ENCODE data around the gene ERN1. TPM values are rescaled to one million over a fixed set of nuclear protein-coding genes. Genes with fewer than 3 reads are reported as not detected.

Gene ERN1
- total and polyA plus RNA-seq, 2 of the 13 experiments (the other 11 are each of a cell fraction or from before 2014, with no cell fraction given): 6.0 to 12.7 TPM

DNA sequence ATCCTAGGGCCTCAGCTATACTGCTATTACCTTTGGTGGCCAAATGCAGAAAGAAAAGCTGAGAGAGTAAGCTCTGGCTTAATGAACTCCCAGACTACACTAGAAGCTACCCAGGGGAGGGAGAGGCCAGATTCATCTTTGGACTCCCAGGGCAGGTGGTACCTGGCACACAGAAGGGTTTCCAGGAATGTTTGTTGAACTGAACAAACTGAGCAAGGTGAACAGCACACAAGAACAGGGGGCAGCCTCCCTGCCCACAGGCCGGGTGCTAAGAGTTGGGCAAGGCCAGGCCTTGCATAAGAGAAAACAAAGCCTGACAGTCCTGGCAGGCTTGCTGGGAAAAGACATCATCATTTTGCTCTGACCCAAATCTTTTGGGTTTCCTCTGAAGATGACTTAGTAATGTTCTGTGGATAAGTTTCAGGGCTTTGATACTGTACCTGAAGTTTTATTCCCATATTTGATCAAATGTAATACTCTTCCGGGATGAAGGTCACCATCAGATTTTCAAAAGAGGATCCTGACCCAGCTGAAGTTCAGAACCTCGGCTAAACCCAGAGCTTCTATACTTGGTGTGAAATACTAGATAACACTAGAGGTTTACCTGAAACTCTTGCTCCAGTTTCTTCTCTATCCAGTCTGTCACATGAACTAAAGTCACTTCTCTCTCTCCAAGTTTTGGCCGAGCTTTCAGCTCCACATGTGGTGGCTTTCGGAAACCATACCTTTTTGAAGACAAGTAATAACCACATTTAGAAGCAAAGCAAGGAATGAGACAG is 20.5 kb upstream of the ERN1 start (continued):
- TF ChIP-seq CTCF (CRISPR knock-in tag; IDR thresholded peaks at IDR 0.05) (peak; percentile 52), ZBTB46 (CRISPR knock-in tag; IDR thresholded peaks at IDR 0.05; ENCODE audit: borderline replicate concordance) (no peak), ZNF792 (CRISPR knock-in tag; IDR thresholded peaks at IDR 0.05) (peak; percentile 98), ZNF747 (CRISPR knock-in tag; IDR thresholded peaks at IDR 0.05; ENCODE audit: borderline replicate concordance) (peak; percentile 93; the same call in 1 of the 2 replicates), ZBTB3 (CRISPR knock-in tag; IDR thresholded peaks at IDR 0.05; ENCODE audit: borderline replicate concordance, low read depth) (peak; percentile 82; the same call in 1 of the 2 replicates), ZNF101 (CRISPR knock-in tag; IDR thresholded peaks at IDR 0.05; ENCODE audit: borderline replicate concordance, low read depth) (0 out of 2 replicates have a peak, but pooled peaks have one; percentile 51), ZNF441 (CRISPR knock-in tag; IDR thresholded peaks at IDR 0.05; ENCODE audit: borderline replicate concordance) (no peak), MAZ (IDR thresholded peaks at IDR 0.05; ENCODE audit: borderline replicate concordance, low read depth, low read length) (0 out of 2 replicates have a peak, but pooled peaks have one; percentile 57), MAZ (CRISPR knock-in tag; IDR thresholded peaks at IDR 0.05; ENCODE audit: low read depth) (peak; percentile 85), ZNF670 (CRISPR knock-in tag; IDR thresholded peaks at IDR 0.05; ENCODE audit: borderline replicate concordance) (peak; percentile 18; the same call in 1 of the 2 replicates), CHD2 (IDR thresholded peaks at IDR 0.05; ENCODE audit: low read depth, low read length) (no peak), PHF5A (CRISPR knock-in tag; IDR thresholded peaks at IDR 0.05; ENCODE audit: low read depth, unreplicated experiment) (peak; percentile 97), HNRNPK (IDR thresholded peaks at IDR 0.05; ENCODE audit: low read depth, low read length, poor library complexity, severe bottlenecking) (no peak), CENPX (CRISPR knock-in tag; IDR thresholded peaks at IDR 0.05) (no peak), ZNF709 (CRISPR knock-in tag; IDR thresholded peaks at IDR 0.05) (peak; percentile 66; the same call in 1 of the 2 replicates)
- TF ChIP-seq, protein P1, sequence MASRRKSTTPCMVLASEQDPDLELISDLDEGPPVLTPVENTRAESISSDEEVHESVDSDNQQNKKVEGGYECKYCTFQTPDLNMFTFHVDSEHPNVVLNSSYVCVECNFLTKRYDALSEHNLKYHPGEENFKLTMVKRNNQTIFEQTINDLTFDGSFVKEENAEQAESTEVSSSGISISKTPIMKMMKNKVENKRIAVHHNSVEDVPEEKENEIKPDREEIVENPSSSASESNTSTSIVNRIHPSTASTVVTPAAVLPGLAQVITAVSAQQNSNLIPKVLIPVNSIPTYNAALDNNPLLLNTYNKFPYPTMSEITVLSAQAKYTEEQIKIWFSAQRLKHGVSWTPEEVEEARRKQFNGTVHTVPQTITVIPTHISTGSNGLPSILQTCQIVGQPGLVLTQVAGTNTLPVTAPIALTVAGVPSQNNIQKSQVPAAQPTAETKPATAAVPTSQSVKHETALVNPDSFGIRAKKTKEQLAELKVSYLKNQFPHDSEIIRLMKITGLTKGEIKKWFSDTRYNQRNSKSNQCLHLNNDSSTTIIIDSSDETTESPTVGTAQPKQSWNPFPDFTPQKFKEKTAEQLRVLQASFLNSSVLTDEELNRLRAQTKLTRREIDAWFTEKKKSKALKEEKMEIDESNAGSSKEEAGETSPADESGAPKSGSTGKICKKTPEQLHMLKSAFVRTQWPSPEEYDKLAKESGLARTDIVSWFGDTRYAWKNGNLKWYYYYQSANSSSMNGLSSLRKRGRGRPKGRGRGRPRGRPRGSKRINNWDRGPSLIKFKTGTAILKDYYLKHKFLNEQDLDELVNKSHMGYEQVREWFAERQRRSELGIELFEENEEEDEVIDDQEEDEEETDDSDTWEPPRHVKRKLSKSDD (CRISPR knock-in tag; IDR thresholded peaks at IDR 0.05; ENCODE audit: low read depth): peak; percentile 65; the same call in 1 of the 2 replicates
- TF ChIP-seq, protein P2, sequence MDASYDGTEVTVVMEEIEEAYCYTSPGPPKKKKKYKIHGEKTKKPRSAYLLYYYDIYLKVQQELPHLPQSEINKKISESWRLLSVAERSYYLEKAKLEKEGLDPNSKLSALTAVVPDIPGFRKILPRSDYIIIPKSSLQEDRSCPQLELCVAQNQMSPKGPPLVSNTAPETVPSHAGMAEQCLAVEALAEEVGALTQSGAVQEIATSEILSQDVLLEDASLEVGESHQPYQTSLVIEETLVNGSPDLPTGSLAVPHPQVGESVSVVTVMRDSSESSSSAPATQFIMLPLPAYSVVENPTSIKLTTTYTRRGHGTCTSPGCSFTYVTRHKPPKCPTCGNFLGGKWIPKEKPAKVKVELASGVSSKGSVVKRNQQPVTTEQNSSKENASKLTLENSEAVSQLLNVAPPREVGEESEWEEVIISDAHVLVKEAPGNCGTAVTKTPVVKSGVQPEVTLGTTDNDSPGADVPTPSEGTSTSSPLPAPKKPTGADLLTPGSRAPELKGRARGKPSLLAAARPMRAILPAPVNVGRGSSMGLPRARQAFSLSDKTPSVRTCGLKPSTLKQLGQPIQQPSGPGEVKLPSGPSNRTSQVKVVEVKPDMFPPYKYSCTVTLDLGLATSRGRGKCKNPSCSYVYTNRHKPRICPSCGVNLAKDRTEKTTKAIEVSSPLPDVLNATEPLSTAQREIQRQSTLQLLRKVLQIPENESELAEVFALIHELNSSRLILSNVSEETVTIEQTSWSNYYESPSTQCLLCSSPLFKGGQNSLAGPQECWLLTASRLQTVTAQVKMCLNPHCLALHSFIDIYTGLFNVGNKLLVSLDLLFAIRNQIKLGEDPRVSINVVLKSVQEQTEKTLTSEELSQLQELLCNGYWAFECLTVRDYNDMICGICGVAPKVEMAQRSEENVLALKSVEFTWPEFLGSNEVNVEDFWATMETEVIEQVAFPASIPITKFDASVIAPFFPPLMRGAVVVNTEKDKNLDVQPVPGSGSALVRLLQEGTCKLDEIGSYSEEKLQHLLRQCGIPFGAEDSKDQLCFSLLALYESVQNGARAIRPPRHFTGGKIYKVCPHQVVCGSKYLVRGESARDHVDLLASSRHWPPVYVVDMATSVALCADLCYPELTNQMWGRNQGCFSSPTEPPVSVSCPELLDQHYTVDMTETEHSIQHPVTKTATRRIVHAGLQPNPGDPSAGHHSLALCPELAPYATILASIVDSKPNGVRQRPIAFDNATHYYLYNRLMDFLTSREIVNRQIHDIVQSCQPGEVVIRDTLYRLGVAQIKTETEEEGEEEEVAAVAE (CRISPR knock-in tag; IDR thresholded peaks at IDR 0.05; ENCODE audit: borderline replicate concordance): peak; percentile 89

Data from HepG2 (cell line).